Anterior cingulate cortex (tissue), 58 donors: ENCODE results near the gene GNE.
A peak's percentile ranks its signal among the peaks of the same experiment; 100 is the strongest.
"Not testable (repeated sequence)": the region's sequence is repeated elsewhere in the genome, so short reads cannot be mapped to it uniquely, and the experiment has no call there.

Experiments used
- DNase-seq, 58 donors: peaks; one replicate each; lab custom pipeline; 2025; lab: John Stamatoyannopoulos, UW

GNE gene

GRCh38 chr9:36258208-36258995 lies at the start of gene GNE:
Gene GNE, minus strand, starts transcription at chr9:36258448. Its CDS starts 9,093 bp downstream, at chr9:36249355.
- DNase-seq = peak; percentile 86 to 99 (median 97)

- DNase-seq = no peak
Observed at GRCh38 chr9:36306471-36307306, 48.4 kb upstream of the GNE start.

GRCh38 chr9:36304366-36304765 lies 46.1 kb upstream of the GNE start:
- not testable (repeated sequence) for DNase-seq

- no peak for DNase-seq
Observed at GRCh38 chr9:36301227-36301626, 43.0 kb upstream of the GNE start.

- no peak for DNase-seq
Observed at GRCh38 chr9:36298566-36298965, 40.3 kb upstream of the GNE start.

GRCh38 chr9:36297798-36298197 lies 39.5 kb upstream of the GNE start:
- DNase-seq = no peak

- not testable (repeated sequence) for DNase-seq
Observed at GRCh38 chr9:36294996-36295395, 36.7 kb upstream of the GNE start.

GRCh38 chr9:36293918-36294317 lies 35.7 kb upstream of the GNE start:
- no peak for DNase-seq

GRCh38 chr9:36293171-36293570 lies 34.9 kb upstream of the GNE start:
- no peak for DNase-seq

GRCh38 chr9:36292641-36293040 lies 34.4 kb upstream of the GNE start:
- no peak for DNase-seq

- DNase-seq = no peak
Observed at GRCh38 chr9:36290996-36291395, 32.7 kb upstream of the GNE start.

- DNase-seq = no peak
Observed at GRCh38 chr9:36289836-36290435, 31.7 kb upstream of the GNE start.

GRCh38 chr9:36288070-36288469 lies 29.8 kb upstream of the GNE start:
- no peak for DNase-seq

GRCh38 chr9:36286388-36286787 lies 28.1 kb upstream of the GNE start:
- DNase-seq = no peak

- no peak for DNase-seq
Observed at GRCh38 chr9:36284226-36284625, 26.0 kb upstream of the GNE start.

GRCh38 chr9:36282275-36282674 lies 24.0 kb upstream of the GNE start:
- no peak for DNase-seq

- DNase-seq = no peak
Observed at GRCh38 chr9:36280989-36281388, 22.7 kb upstream of the GNE start.

- DNase-seq = no peak
Observed at GRCh38 chr9:36278243-36278642, 20.0 kb upstream of the GNE start.

- DNase-seq = no peak
Observed at GRCh38 chr9:36276781-36277181, 18.5 kb upstream of the GNE start.

- DNase-seq = no peak
Observed at GRCh38 chr9:36276254-36276653, 18.0 kb upstream of the GNE start.

GRCh38 chr9:36275060-36275459 lies 16.8 kb upstream of the GNE start:
- no peak for DNase-seq
